NK-92 (cell line): Measurements from ENCODE around the gene PTPRN2.

Experiments used
- DNase-seq: peaks from one replicate; lab custom pipeline; 2025; ENCODE audit not compliant: unreplicated experiment; lab: John Stamatoyannopoulos, UW

The PTPRN2 gene

DNA sequence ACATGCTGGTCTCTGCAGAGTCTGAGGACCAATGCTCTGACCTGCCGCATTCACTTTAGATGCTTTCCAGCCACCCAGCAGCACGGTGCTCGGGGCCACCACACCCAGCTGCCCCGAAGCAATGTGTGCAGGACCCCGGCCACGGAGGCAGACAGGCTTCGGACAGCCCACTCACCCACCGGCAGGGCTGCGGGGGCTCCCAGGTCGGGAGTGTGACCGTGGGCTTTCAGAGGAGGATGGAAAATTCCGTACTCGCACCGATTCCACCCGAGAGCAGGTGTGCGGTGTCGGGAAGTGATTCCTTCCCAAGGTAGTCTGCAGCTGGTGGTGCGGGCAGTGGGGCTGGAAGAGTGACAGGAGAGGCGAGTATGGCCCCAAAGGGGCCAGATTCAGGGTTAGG lies 1059.9 kb downstream of the PTPRN2 start:
- DNase-seq = no peak

DNA sequence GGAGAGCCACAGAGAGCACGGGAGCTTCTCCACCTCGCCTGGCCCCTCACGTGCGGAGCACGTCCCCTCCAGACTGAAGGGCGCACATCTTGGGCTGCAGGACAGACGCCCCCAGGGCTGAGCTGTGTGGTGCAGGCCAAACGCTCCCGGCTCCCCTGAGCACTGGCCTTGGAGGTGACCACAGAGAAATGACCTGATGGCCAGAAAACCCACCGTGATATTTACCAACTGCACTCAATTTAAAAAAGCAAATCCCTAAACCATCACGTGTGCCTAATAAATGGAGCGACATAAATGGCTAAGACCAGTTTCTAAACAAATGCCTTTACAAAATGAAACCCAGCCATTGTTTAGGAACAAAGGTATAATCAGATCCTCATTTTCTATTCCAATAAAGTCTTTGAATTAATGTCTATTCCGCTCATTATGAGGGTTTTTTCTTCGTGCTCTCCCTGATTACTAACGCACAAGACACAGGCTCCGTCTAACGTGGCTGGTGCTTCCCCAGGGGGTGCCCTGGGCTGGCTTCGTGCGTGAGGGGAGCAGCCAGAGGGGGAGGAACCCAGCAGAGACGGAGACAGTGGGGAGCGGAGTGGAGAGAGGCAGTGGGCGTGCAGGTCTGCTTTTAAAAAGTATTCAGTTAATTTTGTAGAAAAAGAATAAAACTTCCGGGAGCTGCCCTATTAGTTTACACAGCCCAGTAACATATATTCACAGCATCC lies 1060.5 kb downstream of the PTPRN2 start:
- DNase-seq = no peak

DNA sequence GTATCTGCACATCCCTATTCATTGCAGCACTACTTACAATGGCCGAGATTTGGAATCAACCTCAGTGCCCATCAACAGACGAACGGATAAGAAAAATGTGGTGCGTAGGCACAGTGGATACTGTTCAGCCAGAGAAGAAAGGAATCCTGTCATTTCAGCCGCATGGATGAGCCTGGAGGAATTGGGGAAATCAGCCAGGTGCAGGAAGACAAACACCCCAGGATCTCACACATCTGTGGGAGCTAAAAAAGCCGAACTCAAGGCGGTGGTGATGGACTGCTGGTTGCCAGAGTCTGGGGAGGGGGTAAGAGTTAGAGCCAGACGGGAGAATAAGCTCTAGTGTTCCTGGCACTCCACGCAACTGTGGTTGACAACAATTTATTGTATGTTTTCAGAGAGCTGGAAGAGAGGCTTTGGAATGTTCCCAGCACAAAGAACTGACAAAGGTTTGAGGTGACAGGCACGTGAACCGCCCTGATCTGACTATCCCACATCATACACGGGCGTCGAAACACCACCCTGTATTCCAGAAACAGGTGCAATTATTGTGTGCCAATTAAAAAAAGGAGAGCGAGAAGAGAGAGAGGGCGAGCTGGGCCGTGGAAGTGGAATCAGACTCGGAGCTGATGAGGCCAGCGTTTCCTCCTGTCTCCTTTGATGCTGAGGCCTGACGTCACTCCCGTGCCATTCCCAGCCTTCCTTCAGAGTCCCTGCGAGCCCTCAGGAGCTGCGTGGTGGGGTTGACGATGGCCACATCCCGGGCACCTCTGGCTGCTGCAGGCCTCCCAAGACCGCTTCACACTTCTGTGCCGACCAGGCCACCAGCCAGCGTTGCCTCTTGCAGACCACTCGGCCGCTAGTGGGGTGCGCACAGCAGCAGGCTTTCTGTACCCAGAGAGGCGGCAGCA lies 1061.4 kb downstream of the PTPRN2 start:
- no peak for DNase-seq

- no peak for DNase-seq
Observed at GRCh38 chr7:157525491-157525915, 1062.1 kb downstream of the PTPRN2 start.

DNA sequence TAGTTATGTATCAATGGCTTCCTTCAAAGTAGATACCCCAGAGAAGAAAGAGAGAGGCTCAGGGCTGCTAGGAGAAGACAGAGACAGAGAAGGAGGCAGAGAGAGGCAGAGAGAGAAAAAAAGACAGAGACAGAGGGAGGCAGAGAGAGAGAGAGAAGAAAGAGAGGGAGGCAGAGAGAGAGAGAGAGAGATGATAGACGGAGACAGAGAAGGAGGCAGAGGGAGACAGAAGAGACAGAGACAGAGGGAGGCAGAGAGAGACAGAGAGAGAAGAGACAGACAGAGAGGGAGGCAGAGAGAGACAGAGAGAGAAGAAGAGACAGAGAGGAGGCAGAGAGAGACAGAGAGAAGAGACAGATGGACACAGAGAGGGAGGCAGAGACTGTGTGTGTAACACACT lies 1062.9 kb downstream of the PTPRN2 start:
- DNase-seq = no peak

DNA sequence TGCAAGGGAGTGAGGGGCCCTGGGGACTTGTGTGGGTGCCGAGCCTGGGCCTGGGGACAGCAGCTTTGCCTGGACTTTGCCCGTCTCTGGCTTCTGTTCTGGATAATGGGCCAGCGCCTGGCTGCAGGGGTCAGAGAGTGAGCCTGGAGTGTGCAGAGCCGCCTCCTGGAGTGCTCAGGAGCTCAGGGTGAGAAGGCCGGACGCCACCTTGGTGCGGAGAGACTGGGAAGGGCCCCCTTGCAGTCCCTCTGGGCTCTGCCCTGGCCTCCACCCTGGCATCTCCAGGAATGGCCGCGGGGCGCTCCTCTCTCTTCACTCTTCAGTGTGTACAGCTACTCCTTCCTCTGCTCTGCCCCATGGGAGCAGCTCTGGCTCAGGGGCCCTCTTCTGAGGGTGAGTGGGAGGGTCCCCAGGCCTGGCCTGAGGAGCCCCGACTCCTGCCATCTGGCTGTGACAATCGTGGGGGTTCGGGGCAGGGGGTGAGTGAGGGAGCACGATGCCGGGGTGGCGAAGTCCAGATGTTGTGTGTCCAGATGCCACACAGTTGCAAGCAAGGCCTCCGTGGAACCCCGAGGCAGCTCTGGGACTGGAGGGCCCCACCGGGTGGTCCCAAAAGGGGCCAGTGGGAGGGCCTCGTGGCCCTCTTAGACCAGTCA lies 1063.7 kb downstream of the PTPRN2 start:
- no peak for DNase-seq

GRCh38 chr7:157523371-157523765 lies 1064.3 kb downstream of the PTPRN2 start:
- DNase-seq = no peak

GRCh38 chr7:157522954-157523353 lies 1064.7 kb downstream of the PTPRN2 start:
- DNase-seq = no peak

- DNase-seq = no peak
Observed at GRCh38 chr7:157522189-157522588, 1065.4 kb downstream of the PTPRN2 start.

DNA sequence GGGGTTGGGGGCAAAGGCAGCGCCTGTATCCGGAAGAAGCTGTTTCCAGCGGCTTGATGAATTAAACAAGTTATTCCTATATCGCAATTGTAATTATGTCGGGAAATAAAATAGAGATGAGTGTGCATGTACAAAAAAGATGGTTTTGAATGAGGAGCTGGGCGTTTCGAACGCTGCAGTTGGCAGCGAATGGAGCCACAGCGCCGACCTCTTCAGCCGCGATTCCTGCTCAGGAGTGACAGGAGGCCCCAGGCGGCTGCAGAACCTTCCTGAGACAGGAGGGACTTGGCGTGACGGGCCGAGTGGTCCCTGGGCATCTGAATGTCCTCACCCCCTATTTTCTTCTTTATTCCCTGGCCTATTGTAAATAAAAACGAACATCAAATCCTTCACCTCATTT lies 1065.9 kb downstream of the PTPRN2 start:
- no peak for DNase-seq

DNA sequence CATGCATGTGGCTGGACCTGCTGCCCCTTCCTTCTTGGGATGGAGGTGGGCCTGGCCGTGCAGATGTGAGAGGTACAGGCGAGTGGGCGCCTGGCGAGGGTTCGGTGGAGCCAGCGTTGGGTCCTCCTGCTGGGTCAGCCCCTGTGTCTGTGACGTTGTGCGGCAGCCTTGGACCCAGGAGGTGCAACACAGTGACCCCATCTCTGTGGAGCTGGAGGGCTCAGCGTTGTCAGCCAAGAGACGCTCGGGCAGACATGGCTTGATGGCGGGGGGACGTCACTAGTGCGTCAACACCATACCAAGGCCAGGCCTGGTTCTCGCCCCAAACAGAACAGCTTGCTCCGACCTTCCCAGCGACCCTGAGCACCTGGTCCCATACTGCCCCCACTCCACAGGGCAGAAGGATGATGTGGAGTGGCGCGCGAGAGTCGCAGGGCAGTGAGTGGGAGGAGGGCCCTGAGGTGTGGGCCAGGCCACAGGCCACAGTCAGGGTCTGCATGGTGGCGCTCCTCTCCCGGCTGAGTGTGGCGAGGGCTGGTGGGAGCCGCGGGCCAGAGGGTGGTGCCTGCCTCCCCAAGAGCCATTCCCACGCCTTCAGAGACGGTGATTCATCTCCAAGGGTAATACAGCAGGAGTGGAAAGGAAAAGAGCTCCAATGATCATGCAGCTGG lies 1066.4 kb downstream of the PTPRN2 start:
- DNase-seq = no peak

DNA sequence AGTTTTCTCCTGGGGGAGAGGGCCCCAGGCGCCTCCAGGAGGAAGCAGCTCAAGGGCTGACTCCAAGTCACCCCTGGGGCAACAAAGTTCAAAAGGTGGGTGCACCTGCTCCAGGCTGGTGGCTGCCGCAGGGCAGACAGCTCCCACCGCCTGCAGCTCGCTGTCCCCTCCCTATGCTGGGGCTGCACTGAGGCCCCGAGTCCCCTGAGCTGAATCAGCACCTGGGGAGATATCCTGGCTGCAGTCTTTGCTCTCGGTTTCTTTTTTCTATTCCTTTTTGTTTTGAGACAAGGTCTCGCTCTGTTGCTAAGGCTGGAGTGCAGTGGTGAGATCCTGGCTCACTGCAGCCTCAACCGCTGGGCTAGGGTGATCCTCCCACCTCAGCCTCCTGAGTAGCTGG lies 1067.4 kb downstream of the PTPRN2 start:
- no peak for DNase-seq

- DNase-seq = no peak
Observed at GRCh38 chr7:157519798-157520244, 1067.8 kb downstream of the PTPRN2 start.

DNA sequence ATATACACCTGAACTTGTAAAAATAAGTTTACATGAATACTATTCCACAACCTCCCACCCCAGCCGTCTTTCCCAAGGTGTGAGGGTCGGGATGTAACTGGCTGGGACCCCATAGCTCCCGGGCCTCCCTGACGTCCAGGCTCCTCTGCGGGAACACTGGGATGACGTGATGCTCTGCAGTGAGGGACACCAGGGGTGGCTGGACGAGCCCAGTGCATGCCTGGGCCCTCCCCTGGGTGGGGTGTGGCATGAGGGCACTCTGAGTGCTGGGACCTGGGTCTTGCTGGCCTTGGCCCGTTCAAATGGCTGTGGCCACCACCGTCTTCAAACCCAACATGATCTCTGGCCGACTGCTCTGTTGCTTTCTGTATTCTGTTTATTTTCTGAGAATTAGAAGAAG lies 1068.4 kb downstream of the PTPRN2 start:
- no peak for DNase-seq

DNA sequence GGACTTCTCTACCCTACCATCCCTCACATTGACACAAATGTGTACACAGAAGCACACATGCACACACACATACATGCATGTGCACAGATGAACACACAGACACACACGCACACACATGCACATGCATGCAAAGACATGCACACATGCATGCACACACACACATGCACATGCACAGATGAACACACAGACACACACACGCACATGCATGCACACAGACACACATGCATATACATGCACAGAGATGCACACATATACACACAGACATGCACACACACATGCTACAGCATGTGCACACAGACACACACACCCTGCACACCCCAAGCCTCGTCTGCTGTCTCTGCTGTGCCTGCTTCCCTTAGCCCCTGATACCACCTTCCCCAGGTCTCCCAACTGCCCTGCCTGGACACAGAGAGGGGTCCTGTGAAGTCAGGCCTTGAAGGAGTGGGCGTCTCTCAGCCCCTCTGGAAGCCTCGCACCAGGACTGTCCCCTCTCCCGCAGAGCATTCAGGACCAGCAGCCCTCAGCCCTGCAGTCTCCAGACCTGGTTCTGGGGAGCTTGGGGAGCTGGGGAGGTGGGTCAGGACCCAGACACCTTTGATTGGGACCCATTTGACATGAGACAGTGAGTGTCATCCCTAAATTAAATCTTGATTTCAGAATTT lies 1069.0 kb downstream of the PTPRN2 start:
- DNase-seq = no peak

DNA sequence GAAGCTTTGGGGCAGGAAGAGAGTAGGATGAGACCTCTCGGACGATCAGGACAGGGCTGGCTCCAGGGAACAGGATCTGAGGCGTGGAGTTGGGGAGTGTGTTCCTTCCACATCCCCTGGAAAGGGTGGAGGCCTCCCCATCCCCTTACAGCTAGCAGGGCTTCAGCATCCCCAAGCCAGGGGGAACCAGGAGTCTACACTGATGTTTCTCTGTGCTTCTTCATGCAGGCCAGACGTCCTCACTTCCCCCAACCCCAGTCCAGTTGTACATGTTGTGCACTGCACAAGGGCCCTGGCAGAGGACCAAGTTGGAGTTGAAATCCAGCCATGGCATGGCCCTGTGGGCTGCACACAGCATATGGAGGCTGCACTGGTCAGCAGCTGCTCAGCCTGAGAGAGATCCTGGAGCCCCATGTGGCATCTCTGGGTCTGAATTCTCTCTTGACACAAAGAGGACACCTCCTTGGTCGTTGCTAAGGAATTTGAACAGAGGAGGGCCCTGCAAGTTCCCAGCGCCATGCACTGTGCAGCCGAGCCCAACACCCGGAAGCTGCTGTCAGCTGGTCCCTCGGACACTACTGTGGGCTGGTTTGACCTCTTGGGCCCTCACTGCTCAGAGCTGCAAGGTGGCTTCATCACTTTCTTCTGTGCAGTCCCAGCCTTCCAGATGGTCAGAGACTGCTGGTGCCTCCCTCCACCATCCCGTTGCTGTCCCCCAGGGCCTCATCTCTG lies 1069.7 kb downstream of the PTPRN2 start:
- DNase-seq = no peak

DNA sequence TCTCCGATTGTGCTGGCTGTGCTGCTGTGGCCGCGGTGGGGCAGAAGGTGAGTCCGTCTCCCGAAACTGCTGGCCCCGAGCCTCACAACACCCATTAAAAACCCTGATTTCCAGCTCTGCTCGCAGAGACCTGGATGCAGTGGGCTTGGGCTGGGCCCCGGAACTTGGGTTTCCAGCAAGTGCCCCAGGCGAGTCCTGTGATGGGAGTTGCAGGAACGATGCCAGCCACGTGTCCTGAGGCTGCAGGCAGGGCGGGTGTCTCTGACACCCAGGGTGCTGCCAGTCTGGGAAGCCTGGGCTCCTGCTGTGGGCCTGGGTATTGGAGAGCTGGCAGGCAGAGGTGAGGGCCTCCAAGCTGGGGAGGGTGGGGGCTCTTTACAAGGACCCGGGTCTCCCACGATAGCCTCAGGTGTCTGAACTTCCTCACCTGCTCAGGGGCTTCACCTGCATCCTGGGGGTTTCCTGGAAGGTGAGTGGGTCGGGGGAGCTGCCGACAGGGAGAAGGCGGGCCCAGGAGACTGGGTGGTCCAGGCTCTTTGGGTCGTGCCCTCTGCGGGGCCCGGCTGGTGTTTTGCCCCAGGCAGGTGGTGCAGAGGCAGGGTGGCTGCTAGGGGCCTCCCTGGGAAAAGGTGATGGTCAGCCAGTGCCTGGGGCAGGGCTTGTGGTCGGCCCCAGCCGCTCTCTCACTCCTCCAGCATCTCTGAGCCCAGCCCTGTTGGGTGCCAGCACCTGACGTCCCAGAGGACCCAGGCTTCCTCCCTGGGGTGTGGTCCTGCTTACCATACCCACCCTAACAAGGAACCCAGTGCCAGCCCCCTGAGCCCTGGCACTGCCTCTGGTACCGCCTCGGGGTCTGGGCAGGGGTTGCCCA lies 1070.5 kb downstream of the PTPRN2 start:
- no peak for DNase-seq

DNA sequence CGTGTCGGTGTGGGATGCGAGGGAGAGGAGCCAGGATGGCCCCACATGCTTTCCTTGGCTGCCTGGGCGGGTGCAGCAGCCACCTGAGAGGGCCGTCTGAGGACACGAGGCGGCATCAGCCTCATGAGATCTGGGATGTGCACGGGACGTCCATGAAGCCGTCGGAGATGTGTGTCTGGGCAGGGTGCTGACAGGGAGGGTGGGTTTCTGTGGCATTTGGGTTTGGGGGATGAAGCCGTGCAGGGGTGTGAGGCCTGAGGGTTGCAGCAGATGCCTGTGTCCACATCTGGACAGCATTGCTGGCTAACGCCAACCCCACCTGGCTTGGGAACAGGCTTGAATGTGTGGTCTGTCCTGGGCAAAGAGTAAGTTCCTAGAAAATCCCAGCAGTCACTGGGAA lies 1071.3 kb downstream of the PTPRN2 start:
- no peak for DNase-seq
